HEK293 (cell line): ENCODE data around the gene L3MBTL3.
A peak's percentile ranks its signal among the peaks of the same experiment; 100 is the strongest.

Experiments used
- EGR2 ChIP-seq: fragments of 450-650 bp; formaldehyde crosslinking; IDR thresholded peaks from 2 replicates; pipeline ENCODE4 v1.5.1; 2016; ENCODE audit warnings: low read depth, missing biosample characterization, missing genetic modification characterization
- GLIS2 ChIP-seq: fragments of 450-650 bp; formaldehyde crosslinking; IDR thresholded peaks from 2 replicates; pipeline ENCODE4 v1.5.1; 2016; ENCODE audit warnings: missing biosample characterization, missing genetic modification characterization
- KLF1 ChIP-seq: fragments of 450-650 bp; formaldehyde crosslinking; IDR thresholded peaks from 2 replicates; pipeline ENCODE4 v1.5.1; 2016; ENCODE audit warnings: missing biosample characterization, missing genetic modification characterization
- MEIS1 ChIP-seq: sonication (generic); formaldehyde crosslinking; IDR thresholded peaks from 2 replicates; pipeline ENCODE4 v1.8.1; 2022; ENCODE audit warnings: missing genetic modification reagents, mild to moderate bottlenecking, borderline replicate concordance
- PATZ1 ChIP-seq: fragments of 450-650 bp; formaldehyde crosslinking; IDR thresholded peaks from 2 replicates; pipeline ENCODE4 v1.5.1; 2016; ENCODE audit warnings: missing biosample characterization, missing genetic modification characterization
- PRDM4 ChIP-seq: fragments of 450-650 bp; formaldehyde crosslinking; IDR thresholded peaks from 2 replicates; pipeline ENCODE4 v1.5.1; 2017; ENCODE audit warnings: missing biosample characterization, missing genetic modification characterization
- SCRT1 ChIP-seq: fragments of 450-650 bp; formaldehyde crosslinking; IDR thresholded peaks from 2 replicates; pipeline ENCODE4 v1.5.1; 2016; ENCODE audit warnings: missing biosample characterization, missing genetic modification characterization, borderline replicate concordance
- SP3 ChIP-seq: fragments of 450-650 bp; formaldehyde crosslinking; IDR thresholded peaks from 2 replicates; pipeline ENCODE4 v1.5.1; 2016; ENCODE audit warnings: missing biosample characterization, missing genetic modification characterization
- TCF7L2 ChIP-seq: IDR thresholded peaks from 2 replicates; pipeline ENCODE4 v1.6.1; 2011; ENCODE audit warnings: low read depth, mild to moderate bottlenecking, inconsistent platforms, low read length, moderate library complexity, borderline replicate concordance
- WT1 ChIP-seq: fragments of 450-650 bp; formaldehyde crosslinking; IDR thresholded peaks from 2 replicates; pipeline ENCODE4 v1.5.1; 2016; ENCODE audit warnings: missing biosample characterization, missing genetic modification characterization
- ZBTB20 ChIP-seq: fragments of 450-650 bp; formaldehyde crosslinking; IDR thresholded peaks from 2 replicates; pipeline ENCODE4 v1.5.1; 2016; ENCODE audit warnings: missing biosample characterization, missing genetic modification characterization
- ZFP41 ChIP-seq: fragments of 450-650 bp; formaldehyde crosslinking; IDR thresholded peaks from 2 replicates; pipeline ENCODE4 v1.5.1; 2016; ENCODE audit warnings: missing biosample characterization, missing genetic modification characterization, borderline replicate concordance
- ZNF132 ChIP-seq: fragments of 450-650 bp; formaldehyde crosslinking; IDR thresholded peaks from 2 replicates; pipeline ENCODE4 v1.5.1; 2017; ENCODE audit warnings: missing biosample characterization, missing genetic modification characterization, borderline replicate concordance
- ZNF302 ChIP-seq: fragments of 450-650 bp; formaldehyde crosslinking; IDR thresholded peaks from 2 replicates; pipeline ENCODE4 v1.5.1; 2016; ENCODE audit warnings: missing biosample characterization, missing genetic modification characterization, low read depth
- ZNF433 ChIP-seq: fragments of 450-650 bp; formaldehyde crosslinking; IDR thresholded peaks from 2 replicates; pipeline ENCODE4 v1.5.1; 2016; ENCODE audit warnings: missing biosample characterization, missing genetic modification characterization, low read depth
- ZNF560 ChIP-seq: fragments of 450-650 bp; formaldehyde crosslinking; IDR thresholded peaks from 2 replicates; pipeline ENCODE4 v1.5.1; 2017; ENCODE audit warnings: missing biosample characterization, missing genetic modification characterization, borderline replicate concordance
- ZNF561 ChIP-seq: fragments of 450-650 bp; IDR thresholded peaks from 2 replicates; pipeline ENCODE4 v1.5.1; 2018; ENCODE audit warnings: missing biosample characterization, missing genetic modification characterization, borderline replicate concordance
- ZNF677 ChIP-seq: fragments of 450-650 bp; IDR thresholded peaks from 2 replicates; pipeline ENCODE4 v1.5.0; 2018; ENCODE audit warnings: missing biosample characterization, mild to moderate bottlenecking, missing genetic modification characterization, moderate library complexity
- ZNF768 ChIP-seq: fragments of 450-650 bp; formaldehyde crosslinking; IDR thresholded peaks from 2 replicates; pipeline ENCODE4 v1.5.1; 2018; ENCODE audit warnings: missing biosample characterization, mild to moderate bottlenecking, missing genetic modification characterization
- TF ChIP-seq, protein P1 (sequence below): IDR thresholded peaks from 2 replicates; pipeline ENCODE4 v1.6.1; 2011; ENCODE audit warnings: mild to moderate bottlenecking, low read depth, low read length, borderline replicate concordance
- TF ChIP-seq, protein P2 (sequence below): fragments of 450-650 bp; formaldehyde crosslinking; IDR thresholded peaks from 2 replicates; pipeline ENCODE4 v1.5.1; 2016; ENCODE audit warnings: missing biosample characterization, missing genetic modification characterization
- TF ChIP-seq, protein P3 (sequence below): fragments of 450-650 bp; formaldehyde crosslinking; IDR thresholded peaks from 2 replicates; pipeline ENCODE4 v1.5.1; 2016; ENCODE audit warnings: missing biosample characterization, missing genetic modification characterization
- TF ChIP-seq, protein P4 (sequence below): fragments of 450-650 bp; formaldehyde crosslinking; IDR thresholded peaks from 2 replicates; pipeline ENCODE4 v1.5.1; 2016; ENCODE audit warnings: missing biosample characterization, missing genetic modification characterization

L3MBTL3 gene

DNA sequence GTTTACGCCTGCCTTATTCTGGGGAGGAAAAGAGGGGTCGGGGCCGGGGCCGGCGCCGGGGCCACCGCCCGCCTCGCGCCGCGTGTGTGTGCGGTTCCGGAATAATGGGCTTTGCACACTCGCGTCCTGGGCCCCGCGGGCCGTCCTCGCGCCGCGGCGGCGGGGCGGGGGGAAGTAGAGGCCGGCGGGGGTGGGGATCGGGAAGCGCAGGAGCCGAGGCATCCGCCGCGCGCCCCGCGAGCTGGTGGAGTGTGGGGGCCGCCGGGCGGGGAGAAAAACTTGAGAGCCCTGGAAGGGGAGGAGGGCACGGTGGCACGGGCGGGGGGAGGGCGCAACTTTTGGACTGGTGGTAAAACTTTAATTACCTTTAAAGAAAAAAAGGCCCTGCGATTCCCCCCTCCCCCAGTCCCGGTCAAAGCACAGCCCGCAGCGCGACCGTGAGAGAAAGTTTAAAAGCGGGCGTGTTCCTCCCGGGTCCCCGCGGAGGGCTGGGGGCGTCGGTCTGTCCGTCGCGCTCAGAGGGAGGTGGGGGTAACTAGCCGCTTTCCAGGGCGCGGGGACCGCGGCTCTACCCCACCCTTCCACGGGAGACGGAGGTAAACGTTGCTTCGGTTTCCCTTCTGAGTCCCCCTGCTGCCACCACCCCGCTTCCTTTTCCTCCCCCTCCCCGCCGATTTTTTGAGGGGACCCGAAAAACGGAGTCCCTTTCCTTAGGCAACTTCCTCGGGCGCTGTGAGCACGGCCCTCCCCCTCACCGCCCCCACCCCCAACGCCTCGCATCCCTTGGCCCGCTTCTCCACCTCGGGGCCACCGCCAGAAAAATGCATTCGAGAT, 1.9 kb downstream of the L3MBTL3 start (continued):
- TF ChIP-seq, protein P1, sequence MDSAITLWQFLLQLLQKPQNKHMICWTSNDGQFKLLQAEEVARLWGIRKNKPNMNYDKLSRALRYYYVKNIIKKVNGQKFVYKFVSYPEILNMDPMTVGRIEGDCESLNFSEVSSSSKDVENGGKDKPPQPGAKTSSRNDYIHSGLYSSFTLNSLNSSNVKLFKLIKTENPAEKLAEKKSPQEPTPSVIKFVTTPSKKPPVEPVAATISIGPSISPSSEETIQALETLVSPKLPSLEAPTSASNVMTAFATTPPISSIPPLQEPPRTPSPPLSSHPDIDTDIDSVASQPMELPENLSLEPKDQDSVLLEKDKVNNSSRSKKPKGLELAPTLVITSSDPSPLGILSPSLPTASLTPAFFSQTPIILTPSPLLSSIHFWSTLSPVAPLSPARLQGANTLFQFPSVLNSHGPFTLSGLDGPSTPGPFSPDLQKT: no peak
- TF ChIP-seq, protein P2, sequence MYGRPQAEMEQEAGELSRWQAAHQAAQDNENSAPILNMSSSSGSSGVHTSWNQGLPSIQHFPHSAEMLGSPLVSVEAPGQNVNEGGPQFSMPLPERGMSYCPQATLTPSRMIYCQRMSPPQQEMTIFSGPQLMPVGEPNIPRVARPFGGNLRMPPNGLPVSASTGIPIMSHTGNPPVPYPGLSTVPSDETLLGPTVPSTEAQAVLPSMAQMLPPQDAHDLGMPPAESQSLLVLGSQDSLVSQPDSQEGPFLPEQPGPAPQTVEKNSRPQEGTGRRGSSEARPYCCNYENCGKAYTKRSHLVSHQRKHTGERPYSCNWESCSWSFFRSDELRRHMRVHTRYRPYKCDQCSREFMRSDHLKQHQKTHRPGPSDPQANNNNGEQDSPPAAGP: no peak
- TF ChIP-seq, protein P3, sequence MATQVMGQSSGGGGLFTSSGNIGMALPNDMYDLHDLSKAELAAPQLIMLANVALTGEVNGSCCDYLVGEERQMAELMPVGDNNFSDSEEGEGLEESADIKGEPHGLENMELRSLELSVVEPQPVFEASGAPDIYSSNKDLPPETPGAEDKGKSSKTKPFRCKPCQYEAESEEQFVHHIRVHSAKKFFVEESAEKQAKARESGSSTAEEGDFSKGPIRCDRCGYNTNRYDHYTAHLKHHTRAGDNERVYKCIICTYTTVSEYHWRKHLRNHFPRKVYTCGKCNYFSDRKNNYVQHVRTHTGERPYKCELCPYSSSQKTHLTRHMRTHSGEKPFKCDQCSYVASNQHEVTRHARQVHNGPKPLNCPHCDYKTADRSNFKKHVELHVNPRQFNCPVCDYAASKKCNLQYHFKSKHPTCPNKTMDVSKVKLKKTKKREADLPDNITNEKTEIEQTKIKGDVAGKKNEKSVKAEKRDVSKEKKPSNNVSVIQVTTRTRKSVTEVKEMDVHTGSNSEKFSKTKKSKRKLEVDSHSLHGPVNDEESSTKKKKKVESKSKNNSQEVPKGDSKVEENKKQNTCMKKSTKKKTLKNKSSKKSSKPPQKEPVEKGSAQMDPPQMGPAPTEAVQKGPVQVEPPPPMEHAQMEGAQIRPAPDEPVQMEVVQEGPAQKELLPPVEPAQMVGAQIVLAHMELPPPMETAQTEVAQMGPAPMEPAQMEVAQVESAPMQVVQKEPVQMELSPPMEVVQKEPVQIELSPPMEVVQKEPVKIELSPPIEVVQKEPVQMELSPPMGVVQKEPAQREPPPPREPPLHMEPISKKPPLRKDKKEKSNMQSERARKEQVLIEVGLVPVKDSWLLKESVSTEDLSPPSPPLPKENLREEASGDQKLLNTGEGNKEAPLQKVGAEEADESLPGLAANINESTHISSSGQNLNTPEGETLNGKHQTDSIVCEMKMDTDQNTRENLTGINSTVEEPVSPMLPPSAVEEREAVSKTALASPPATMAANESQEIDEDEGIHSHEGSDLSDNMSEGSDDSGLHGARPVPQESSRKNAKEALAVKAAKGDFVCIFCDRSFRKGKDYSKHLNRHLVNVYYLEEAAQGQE: no peak
- TF ChIP-seq TCF7L2 (no peak), WT1 (tag by site-specific recombination) (no peak), GLIS2 (tag by site-specific recombination) (peak; percentile 55), ZNF302 (tag by site-specific recombination) (no peak), ZNF768 (tag by site-specific recombination) (no peak), SP3 (tag by site-specific recombination) (0 out of 2 replicates have a peak, but pooled peaks have one; percentile 21), ZNF132 (tag by site-specific recombination) (no peak), ZNF433 (tag by site-specific recombination) (no peak), EGR2 (tag by site-specific recombination) (peak; percentile 29; the same call in 1 of the 2 replicates), ZNF560 (tag by site-specific recombination) (no peak), PATZ1 (tag by site-specific recombination) (peak; percentile 72), ZNF561 (tag by site-specific recombination) (no peak), MEIS1 (CRISPR knock-in tag) (no peak), SCRT1 (no peak), ZBTB20 (tag by site-specific recombination) (peak; percentile 52; the same call in 1 of the 2 replicates), ZNF677 (tag by site-specific recombination) (no peak), KLF1 (tag by site-specific recombination) (0 out of 2 replicates have a peak, but pooled peaks have one; percentile 7), PRDM4 (tag by site-specific recombination) (no peak), ZFP41 (tag by site-specific recombination) (no peak)
- TF ChIP-seq, protein P4, sequence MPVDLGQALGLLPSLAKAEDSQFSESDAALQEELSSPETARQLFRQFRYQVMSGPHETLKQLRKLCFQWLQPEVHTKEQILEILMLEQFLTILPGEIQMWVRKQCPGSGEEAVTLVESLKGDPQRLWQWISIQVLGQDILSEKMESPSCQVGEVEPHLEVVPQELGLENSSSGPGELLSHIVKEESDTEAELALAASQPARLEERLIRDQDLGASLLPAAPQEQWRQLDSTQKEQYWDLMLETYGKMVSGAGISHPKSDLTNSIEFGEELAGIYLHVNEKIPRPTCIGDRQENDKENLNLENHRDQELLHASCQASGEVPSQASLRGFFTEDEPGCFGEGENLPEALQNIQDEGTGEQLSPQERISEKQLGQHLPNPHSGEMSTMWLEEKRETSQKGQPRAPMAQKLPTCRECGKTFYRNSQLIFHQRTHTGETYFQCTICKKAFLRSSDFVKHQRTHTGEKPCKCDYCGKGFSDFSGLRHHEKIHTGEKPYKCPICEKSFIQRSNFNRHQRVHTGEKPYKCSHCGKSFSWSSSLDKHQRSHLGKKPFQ (tag by site-specific recombination): no peak
